Amniotic epithelial cell (primary cell): ENCODE data around the gene CAPZB.

Experiments used
- DNase-seq: peaks from one replicate; pipeline ENCODE4 v3.0.0-alpha.2; 2010; ENCODE audit warnings: low read depth

The CAPZB gene

GRCh38 chr1:19405761-19406487 lies 79.4 kb downstream of the CAPZB start:
- DNase-seq = peak; percentile 54

- DNase-seq = no peak
These were observed 80.1 kb downstream of the CAPZB start for GRCh38 chr1:19405195-19405760.

- DNase-seq = no peak
These were observed 80.6 kb downstream of the CAPZB start for GRCh38 chr1:19404748-19405147.

GRCh38 chr1:19403256-19403655 lies 82.1 kb downstream of the CAPZB start:
- DNase-seq = no peak

- DNase-seq = no peak
These were observed 83.1 kb downstream of the CAPZB start for GRCh38 chr1:19402031-19402813.

GRCh38 chr1:19401535-19401889 lies 83.8 kb downstream of the CAPZB start:
- DNase-seq = no peak

- DNase-seq = no peak
These were observed 84.3 kb downstream of the CAPZB start for GRCh38 chr1:19400875-19401534.

- DNase-seq = peak; percentile 44
These were observed 85.1 kb downstream of the CAPZB start for GRCh38 chr1:19400192-19400611.

- DNase-seq = peak; percentile 100
These were observed 87.0 kb downstream of the CAPZB start for GRCh38 chr1:19398309-19398760.

- DNase-seq = no peak
These were observed 88.0 kb downstream of the CAPZB start for GRCh38 chr1:19397217-19397945.

- no peak for DNase-seq
These were observed 89.1 kb downstream of the CAPZB start for GRCh38 chr1:19396280-19396679.

GRCh38 chr1:19395678-19396192 lies 89.6 kb downstream of the CAPZB start:
- DNase-seq = peak; percentile 47

GRCh38 chr1:19393046-19393445 lies 92.3 kb downstream of the CAPZB start:
- no peak for DNase-seq

GRCh38 chr1:19392221-19392620 lies 93.1 kb downstream of the CAPZB start:
- no peak for DNase-seq

GRCh38 chr1:19391596-19391981 lies 93.8 kb downstream of the CAPZB start:
- DNase-seq = no peak

GRCh38 chr1:19390901-19391595 lies 94.3 kb downstream of the CAPZB start:
- DNase-seq = peak; percentile 71

GRCh38 chr1:19390166-19390850 lies 95.0 kb downstream of the CAPZB start:
- DNase-seq = no peak

GRCh38 chr1:19388980-19389379 lies 96.4 kb downstream of the CAPZB start:
- DNase-seq = no peak

GRCh38 chr1:19387045-19387467 lies 98.3 kb downstream of the CAPZB start:
- DNase-seq = no peak

GRCh38 chr1:19385869-19386591 lies 99.3 kb downstream of the CAPZB start:
- peak; percentile 79 for DNase-seq
